ENCODE data around the gene CRYZ. TPM values are rescaled to one million over a fixed set of nuclear protein-coding genes. Genes with fewer than 3 reads are reported as not detected.

The CRYZ gene
- total and polyA plus RNA-seq, 10 of the 15 experiments (the other 5 are each of a cell fraction or from before 2014, with no cell fraction given), result 53.4 to 194 (median 79.8) TPM

GRCh38 chr1:74737333-74737732 is 4.5 kb upstream of the CRYZ start:
- Histone ChIP-seq H2AFZ (ENCODE audit: control insufficient read depth, low read depth, low read length) (no peak overlapping the region), H3K9me3 (replicated peaks; ENCODE audit: control insufficient read depth, insufficient read depth, low read length) (peaks cover 6% of the 10 kb centered on the region; the same call in 2 of the 3 replicates), H3K79me2 (ENCODE audit: control insufficient read depth, insufficient read depth, low read length) (peaks cover 33% of the 10 kb centered on the region), H3K4me2 (ENCODE audit: control insufficient read depth, insufficient read depth) (no peak overlapping the region), H3K4me1 (ENCODE audit: control insufficient read depth, insufficient read depth, low read length) (no peaks in the 10 kb centered on the region), H4K20me1 (ENCODE audit: control insufficient read depth, insufficient read depth) (no peaks in the 10 kb centered on the region), H3K27ac (ENCODE audit: control insufficient read depth, insufficient read depth) (no peak overlapping the region), H3K4me3 (no peak overlapping the region), H3K36me3 (ENCODE audit: control insufficient read depth in 2 of 2, insufficient read depth in 2 of 2, low read length in 1 of 2) (peaks cover 4 to 16% of the 10 kb centered on the region in 2 experiments), H3K9ac (ENCODE audit: control insufficient read depth, insufficient read depth, low read length) (no peak overlapping the region), H3K27me3 (replicated peaks in 1 of 2; ENCODE audit: control insufficient read depth in 2 of 2, insufficient read depth in 2 of 2, low read length in 1 of 2) (no peaks in the 10 kb centered on the region)
- no peak for FAIRE-seq
- peak; percentile 58 for TF ChIP-seq PKNOX1 (IDR thresholded peaks at IDR 0.05)
- no peak for TF ChIP-seq ELK1 (IDR thresholded peaks at IDR 0.05; ENCODE audit: low read depth, low read length)
- no peak for TF ChIP-seq BCL11A (IDR thresholded peaks at IDR 0.05; ENCODE audit: low read depth, low read length)
- BruUV-seq (replicated peaks), result no TSS peak
- RAD21 ChIA-PET (ENCODE audit: unreplicated experiment), result interaction anchor here (1.0 to 8.9 kb wide), 5 partner anchors 10 to 48 kb away, joined by 3 to 91 read pairs (median 5); no protein-coding TSS in a partner anchor
- in situ Hi-C loops (cut with MboI) (no loop called here), intact Hi-C loops (cut with micrococcal nuclease; ENCODE audit: unreplicated experiment) (loop anchor here (10.0 kb wide), 1 partner anchor 543 kb away; the partner anchor contains the start of genes FPGT and LRRIQ3)
- no peak for ATAC-seq
- SMC1A ChIA-PET (ENCODE audit: uncharacterized antibody, unreplicated experiment), result interaction anchor here (0.7 to 13.7 kb wide), 7 partner anchors 9 to 319 kb away, joined by 3 to 142 read pairs (median 5); no protein-coding TSS in a partner anchor
- CTCF ChIA-PET, result interaction anchor here (0.6 to 8.1 kb wide), 7 partner anchors 10 to 83 kb away, joined by 3 to 92 read pairs (median 5); no protein-coding TSS in a partner anchor
- POLR2A ChIA-PET, result interaction anchor here (0.6 to 2.1 kb wide), 3 partner anchors 9 to 29 kb away, joined by 3 to 8 read pairs (median 5); no protein-coding TSS in a partner anchor
- DNase-seq (ENCODE audit: low read depth, low spot score), result no peak
- 96% methylated on average over 4 of the region's 4 CpGs for WGBS (ENCODE audit: insufficient coverage, insufficient replicate concordance, low lambda C conversion rate, missing lambda C conversion rate)

All from GM12878 (cell line).